ENCODE results near the gene KRTAP4-2. TPM values are rescaled to one million over a fixed set of nuclear protein-coding genes. Genes with fewer than 3 reads are reported as not detected.
"Not testable (repeated sequence)": the region's sequence is repeated elsewhere in the genome, so short reads cannot be mapped to it uniquely, and the experiment has no call there.

KRTAP4-2 gene
- total RNA-seq = not detected in 2 replicates

- DNase-seq (ENCODE audit: low read depth) = no peak
- TF ChIP-seq, protein P1, sequence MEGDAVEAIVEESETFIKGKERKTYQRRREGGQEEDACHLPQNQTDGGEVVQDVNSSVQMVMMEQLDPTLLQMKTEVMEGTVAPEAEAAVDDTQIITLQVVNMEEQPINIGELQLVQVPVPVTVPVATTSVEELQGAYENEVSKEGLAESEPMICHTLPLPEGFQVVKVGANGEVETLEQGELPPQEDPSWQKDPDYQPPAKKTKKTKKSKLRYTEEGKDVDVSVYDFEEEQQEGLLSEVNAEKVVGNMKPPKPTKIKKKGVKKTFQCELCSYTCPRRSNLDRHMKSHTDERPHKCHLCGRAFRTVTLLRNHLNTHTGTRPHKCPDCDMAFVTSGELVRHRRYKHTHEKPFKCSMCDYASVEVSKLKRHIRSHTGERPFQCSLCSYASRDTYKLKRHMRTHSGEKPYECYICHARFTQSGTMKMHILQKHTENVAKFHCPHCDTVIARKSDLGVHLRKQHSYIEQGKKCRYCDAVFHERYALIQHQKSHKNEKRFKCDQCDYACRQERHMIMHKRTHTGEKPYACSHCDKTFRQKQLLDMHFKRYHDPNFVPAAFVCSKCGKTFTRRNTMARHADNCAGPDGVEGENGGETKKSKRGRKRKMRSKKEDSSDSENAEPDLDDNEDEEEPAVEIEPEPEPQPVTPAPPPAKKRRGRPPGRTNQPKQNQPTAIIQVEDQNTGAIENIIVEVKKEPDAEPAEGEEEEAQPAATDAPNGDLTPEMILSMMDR (IDR thresholded peaks at IDR 0.05; ENCODE audit: insufficient read depth, low read length, poor library complexity, severe bottlenecking) = no peak
- Histone ChIP-seq H3K27me3 (ENCODE audit: control insufficient read depth, insufficient read depth, low read length) (no peaks in the 10 kb centered on the region), H3K4me3 (ENCODE audit: low read depth, low read length) (no peak within 1 kb of the TSS), H3K36me3 (ENCODE audit: control insufficient read depth, insufficient read depth, low read length) (no peaks in the 10 kb centered on the region)
Observed at GRCh38 chr17:41177727-41178271, at the start of gene KRTAP4-2. TSS of gene KRTAP4-2 (minus strand) at chr17:41178221. CDS start at chr17:41178164, 57 bp downstream.

GRCh38 chr17:41226598-41227095, 48.6 kb upstream of the KRTAP4-2 start, which contains the start of gene KRTAP9-2:
TSS of gene KRTAP9-2 (plus strand) at chr17:41226648. CDS start at chr17:41226655, 7 bp downstream.
- not testable (repeated sequence) for H3K4me3 ChIP-seq (ENCODE audit: low read depth, low read length); DNase-seq (ENCODE audit: low read depth); H3K36me3 ChIP-seq (ENCODE audit: control insufficient read depth, insufficient read depth, low read length); H3K27me3 ChIP-seq (ENCODE audit: control insufficient read depth, insufficient read depth, low read length)

DNA sequence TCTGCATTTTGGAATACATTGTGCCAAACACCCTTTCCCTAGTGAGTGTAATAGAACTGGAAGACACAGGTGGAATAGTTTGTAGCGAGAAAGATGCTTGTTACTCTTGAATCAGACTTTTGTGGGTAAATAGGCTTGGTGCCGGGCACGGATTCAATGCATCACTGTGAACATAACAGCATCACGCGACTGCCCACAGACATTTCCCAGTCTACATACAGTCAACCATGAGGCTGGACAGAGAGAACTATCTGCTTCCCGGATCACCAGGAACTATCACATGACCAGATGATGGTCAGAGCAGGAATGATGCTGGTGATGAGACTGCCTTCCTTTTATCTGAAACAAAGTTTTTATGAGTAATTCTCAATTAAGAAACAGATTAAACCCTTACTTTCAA, 48.0 kb upstream of the KRTAP4-2 start:
- no peak for DNase-seq (ENCODE audit: low read depth)
- no peak overlapping the region for H3K4me3 ChIP-seq (ENCODE audit: low read depth, low read length)
- H3K36me3 ChIP-seq (ENCODE audit: control insufficient read depth, insufficient read depth, low read length) = no peaks in the 10 kb centered on the region
- no peaks in the 10 kb centered on the region for H3K27me3 ChIP-seq (ENCODE audit: control insufficient read depth, insufficient read depth, low read length)
- TF ChIP-seq, protein P1 (IDR thresholded peaks at IDR 0.05; ENCODE audit: insufficient read depth, low read length, poor library complexity, severe bottlenecking) = no peak

- TF ChIP-seq, protein P1 (IDR thresholded peaks at IDR 0.05; ENCODE audit: insufficient read depth, low read length, poor library complexity, severe bottlenecking) = no peak
Observed at GRCh38 chr17:41223821-41224220, 45.8 kb upstream of the KRTAP4-2 start.

DNA sequence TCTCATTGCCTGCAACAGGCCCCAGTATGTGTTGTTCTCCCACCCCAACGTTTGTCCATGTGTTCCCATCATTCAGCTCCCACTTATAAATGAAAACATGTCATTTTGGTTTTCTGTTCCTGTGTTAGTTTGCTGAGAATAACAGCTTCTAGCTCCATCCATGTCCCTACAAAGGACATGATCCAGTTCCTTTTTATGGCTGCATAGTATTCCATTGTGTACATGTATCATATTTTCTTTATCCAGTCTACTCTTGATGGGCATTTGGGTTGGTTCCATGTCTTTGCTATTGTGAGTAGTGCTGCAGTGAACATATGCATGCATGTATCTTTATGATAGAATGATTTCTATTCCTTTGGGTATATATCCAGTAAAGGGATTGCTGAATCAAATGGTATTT, 37.7 kb upstream of the KRTAP4-2 start:
- Histone ChIP-seq H3K36me3 (ENCODE audit: control insufficient read depth, insufficient read depth, low read length) (no peaks in the 10 kb centered on the region), H3K4me3 (ENCODE audit: low read depth, low read length) (no peak overlapping the region), H3K27me3 (ENCODE audit: control insufficient read depth, insufficient read depth, low read length) (no peaks in the 10 kb centered on the region)
- TF ChIP-seq, protein P1 (IDR thresholded peaks at IDR 0.05; ENCODE audit: insufficient read depth, low read length, poor library complexity, severe bottlenecking) = no peak
- DNase-seq (ENCODE audit: low read depth) = no peak

More at GRCh38 chr17:41223821-41224220, 45.8 kb upstream of the KRTAP4-2 start:
- DNase-seq (ENCODE audit: low read depth) = no peak
- H3K4me3 ChIP-seq (ENCODE audit: low read depth, low read length) = no peak overlapping the region
- H3K36me3 ChIP-seq (ENCODE audit: control insufficient read depth, insufficient read depth, low read length) = no peaks in the 10 kb centered on the region
- no peaks in the 10 kb centered on the region for H3K27me3 ChIP-seq (ENCODE audit: control insufficient read depth, insufficient read depth, low read length)

- H3K36me3 ChIP-seq (ENCODE audit: control insufficient read depth, insufficient read depth, low read length) = no peaks in the 10 kb centered on the region
- no peaks in the 10 kb centered on the region for H3K27me3 ChIP-seq (ENCODE audit: control insufficient read depth, insufficient read depth, low read length)
- DNase-seq (ENCODE audit: low read depth) = no peak
- H3K4me3 ChIP-seq (ENCODE audit: low read depth, low read length) = no peak overlapping the region
- TF ChIP-seq, protein P1 (IDR thresholded peaks at IDR 0.05; ENCODE audit: insufficient read depth, low read length, poor library complexity, severe bottlenecking) = no peak
Observed at GRCh38 chr17:41212524-41213169, 34.6 kb upstream of the KRTAP4-2 start.
